KG1 (cell line): ENCODE results near the gene SLITRK2.

Source experiments
- DNase-seq: peaks from one replicate; lab custom pipeline; 2025; lab: John Stamatoyannopoulos, UW

The SLITRK2 gene

GRCh38 chrX:145856181-145856580 lies 38.6 kb downstream of the SLITRK2 start:
- DNase-seq = no peak

DNA sequence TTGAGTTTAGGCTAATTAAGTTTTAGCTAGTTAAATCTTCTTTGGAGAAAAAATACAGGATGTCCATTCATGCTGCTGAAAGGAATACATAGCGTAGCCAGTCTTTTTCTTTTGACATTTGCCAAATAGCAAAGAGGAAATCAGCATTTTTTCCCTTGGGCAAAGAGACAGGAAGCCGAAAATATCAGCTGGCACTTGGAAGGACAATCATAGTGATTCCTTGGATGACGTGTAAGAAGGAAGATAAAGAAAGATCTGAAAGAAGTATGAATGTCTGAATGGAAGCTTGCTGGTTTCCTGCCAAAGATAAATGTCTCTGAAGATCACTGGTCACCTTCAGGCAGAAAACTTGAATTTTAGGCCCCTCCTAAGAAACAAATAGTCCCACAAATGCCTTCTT lies 44.2 kb downstream of the SLITRK2 start:
- DNase-seq = no peak

DNA sequence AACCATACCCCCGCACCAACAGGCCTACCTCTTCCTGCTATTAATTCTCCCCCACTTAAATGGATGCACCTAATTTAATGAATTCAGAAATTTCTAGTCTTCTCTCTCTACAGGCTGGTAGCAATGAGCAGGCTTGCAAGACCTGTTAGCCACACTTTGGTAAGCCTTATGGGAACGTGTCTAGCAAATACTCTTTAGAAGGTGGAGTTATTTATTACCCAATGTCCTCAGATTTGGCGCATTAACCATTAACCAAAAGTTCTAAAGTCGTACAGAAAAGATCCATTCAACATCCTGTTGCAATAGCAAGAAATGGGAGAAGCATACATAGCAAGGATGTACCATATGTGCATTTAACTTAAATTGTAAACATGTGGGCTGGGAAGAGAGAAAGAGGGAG lies 47.5 kb downstream of the SLITRK2 start:
- DNase-seq = no peak
